HL-60 (cell line): ENCODE results near the gene STAC2.

Experiments
- DNase-seq, 2 experiments: peaks; one replicate each; pipeline ENCODE4 v3.0.0-alpha.2; 2010 to 2020; ENCODE audit warnings: low read depth in 1 of 2, low spot score in 1 of 2
- H3K27ac ChIP-seq: fragments of 250-450 bp; sonication (Bioruptor Pico); replicated peaks from 2 replicates; pipeline ENCODE4 v1.5.1; 2020; ENCODE audit warnings: mild to moderate bottlenecking, moderate library complexity
- H3K27me3 ChIP-seq: fragments of 250-450 bp; sonication (Bioruptor Pico); 2 replicates; pipeline ENCODE4 v1.5.1; 2021; ENCODE audit warnings: mild to moderate bottlenecking, moderate library complexity; ENCODE audit not compliant: insufficient read depth, poor library complexity, severe bottlenecking
- H3K4me3 ChIP-seq: replicated peaks from 2 replicates; pipeline ENCODE4 v1.5.1; 2011; ENCODE audit warnings: mild to moderate bottlenecking, control low read depth, low read length; ENCODE audit not compliant: insufficient read depth
- GABPA ChIP-seq: IDR thresholded peaks from 2 replicates; pipeline ENCODE4 v1.6.1; 2012; ENCODE audit warnings: low read depth
- POLR2AphosphoS5 ChIP-seq: IDR thresholded peaks from 2 replicates; pipeline ENCODE4 v1.6.1; 2012; ENCODE audit warnings: low read depth
- SPI1 ChIP-seq: IDR thresholded peaks from 2 replicates; pipeline ENCODE4 v1.6.1; 2012; ENCODE audit warnings: low read depth, mild to moderate bottlenecking, borderline replicate concordance
- TF ChIP-seq, protein P1 (sequence below): IDR thresholded peaks from one replicate; pipeline ENCODE4 v1.5.1; 2011; ENCODE audit warnings: low read length, control low read depth, inconsistent platforms; ENCODE audit not compliant: insufficient read depth
- TF ChIP-seq, protein P2 (sequence below): IDR thresholded peaks from 2 replicates; pipeline ENCODE4 v1.6.1; 2012; ENCODE audit warnings: low read depth; ENCODE audit not compliant: insufficient replicate concordance

The STAC2 gene

DNA sequence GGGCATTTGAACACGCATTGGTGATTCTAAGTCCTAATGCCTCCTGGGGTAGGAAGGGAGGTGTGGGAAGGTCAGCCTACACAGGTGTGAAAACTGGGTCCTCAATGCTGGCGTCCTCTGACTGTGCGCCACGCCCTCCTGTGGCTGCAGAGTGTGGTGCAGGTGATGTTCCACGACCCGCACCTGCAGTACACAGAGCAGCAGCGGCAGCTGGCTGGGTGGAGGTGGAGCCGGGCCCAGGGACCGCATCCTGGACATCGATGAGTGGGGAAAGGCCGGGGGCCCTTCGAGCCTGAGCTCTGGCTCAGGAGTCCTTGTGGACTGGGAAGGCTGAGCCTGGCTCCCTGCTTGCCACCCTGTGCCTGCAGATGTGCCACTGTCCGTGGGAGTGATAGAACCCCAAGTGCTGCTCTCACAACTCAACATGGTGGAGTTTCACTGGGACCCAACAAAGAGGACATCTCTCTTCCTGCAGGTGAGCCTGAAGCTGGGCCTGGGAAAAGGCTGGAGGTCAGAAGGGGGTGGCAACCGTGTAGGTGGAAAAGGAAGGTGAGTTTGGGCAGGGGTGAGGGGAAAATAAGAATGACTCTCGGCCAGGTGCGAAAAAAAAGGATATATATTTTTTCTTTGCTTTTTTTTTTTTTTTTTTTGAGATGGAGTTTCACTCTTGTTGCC is 14.0 kb upstream of the STAC2 start:
- TF ChIP-seq SPI1 (no peak), POLR2AphosphoS5 (no peak; the same call in 1 of the 2 replicates), GABPA (no peak)
- TF ChIP-seq, protein P1, sequence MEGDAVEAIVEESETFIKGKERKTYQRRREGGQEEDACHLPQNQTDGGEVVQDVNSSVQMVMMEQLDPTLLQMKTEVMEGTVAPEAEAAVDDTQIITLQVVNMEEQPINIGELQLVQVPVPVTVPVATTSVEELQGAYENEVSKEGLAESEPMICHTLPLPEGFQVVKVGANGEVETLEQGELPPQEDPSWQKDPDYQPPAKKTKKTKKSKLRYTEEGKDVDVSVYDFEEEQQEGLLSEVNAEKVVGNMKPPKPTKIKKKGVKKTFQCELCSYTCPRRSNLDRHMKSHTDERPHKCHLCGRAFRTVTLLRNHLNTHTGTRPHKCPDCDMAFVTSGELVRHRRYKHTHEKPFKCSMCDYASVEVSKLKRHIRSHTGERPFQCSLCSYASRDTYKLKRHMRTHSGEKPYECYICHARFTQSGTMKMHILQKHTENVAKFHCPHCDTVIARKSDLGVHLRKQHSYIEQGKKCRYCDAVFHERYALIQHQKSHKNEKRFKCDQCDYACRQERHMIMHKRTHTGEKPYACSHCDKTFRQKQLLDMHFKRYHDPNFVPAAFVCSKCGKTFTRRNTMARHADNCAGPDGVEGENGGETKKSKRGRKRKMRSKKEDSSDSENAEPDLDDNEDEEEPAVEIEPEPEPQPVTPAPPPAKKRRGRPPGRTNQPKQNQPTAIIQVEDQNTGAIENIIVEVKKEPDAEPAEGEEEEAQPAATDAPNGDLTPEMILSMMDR, result peak; percentile 2
- TF ChIP-seq, protein P2, sequence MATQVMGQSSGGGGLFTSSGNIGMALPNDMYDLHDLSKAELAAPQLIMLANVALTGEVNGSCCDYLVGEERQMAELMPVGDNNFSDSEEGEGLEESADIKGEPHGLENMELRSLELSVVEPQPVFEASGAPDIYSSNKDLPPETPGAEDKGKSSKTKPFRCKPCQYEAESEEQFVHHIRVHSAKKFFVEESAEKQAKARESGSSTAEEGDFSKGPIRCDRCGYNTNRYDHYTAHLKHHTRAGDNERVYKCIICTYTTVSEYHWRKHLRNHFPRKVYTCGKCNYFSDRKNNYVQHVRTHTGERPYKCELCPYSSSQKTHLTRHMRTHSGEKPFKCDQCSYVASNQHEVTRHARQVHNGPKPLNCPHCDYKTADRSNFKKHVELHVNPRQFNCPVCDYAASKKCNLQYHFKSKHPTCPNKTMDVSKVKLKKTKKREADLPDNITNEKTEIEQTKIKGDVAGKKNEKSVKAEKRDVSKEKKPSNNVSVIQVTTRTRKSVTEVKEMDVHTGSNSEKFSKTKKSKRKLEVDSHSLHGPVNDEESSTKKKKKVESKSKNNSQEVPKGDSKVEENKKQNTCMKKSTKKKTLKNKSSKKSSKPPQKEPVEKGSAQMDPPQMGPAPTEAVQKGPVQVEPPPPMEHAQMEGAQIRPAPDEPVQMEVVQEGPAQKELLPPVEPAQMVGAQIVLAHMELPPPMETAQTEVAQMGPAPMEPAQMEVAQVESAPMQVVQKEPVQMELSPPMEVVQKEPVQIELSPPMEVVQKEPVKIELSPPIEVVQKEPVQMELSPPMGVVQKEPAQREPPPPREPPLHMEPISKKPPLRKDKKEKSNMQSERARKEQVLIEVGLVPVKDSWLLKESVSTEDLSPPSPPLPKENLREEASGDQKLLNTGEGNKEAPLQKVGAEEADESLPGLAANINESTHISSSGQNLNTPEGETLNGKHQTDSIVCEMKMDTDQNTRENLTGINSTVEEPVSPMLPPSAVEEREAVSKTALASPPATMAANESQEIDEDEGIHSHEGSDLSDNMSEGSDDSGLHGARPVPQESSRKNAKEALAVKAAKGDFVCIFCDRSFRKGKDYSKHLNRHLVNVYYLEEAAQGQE, result no peak
- no peaks in the 10 kb centered on the region for H3K27me3 ChIP-seq
- H3K27ac ChIP-seq, result no peak overlapping the region
- H3K4me3 ChIP-seq, result no peak overlapping the region
- DNase-seq, result peak in 1 of 2 experiments; percentile 46

DNA sequence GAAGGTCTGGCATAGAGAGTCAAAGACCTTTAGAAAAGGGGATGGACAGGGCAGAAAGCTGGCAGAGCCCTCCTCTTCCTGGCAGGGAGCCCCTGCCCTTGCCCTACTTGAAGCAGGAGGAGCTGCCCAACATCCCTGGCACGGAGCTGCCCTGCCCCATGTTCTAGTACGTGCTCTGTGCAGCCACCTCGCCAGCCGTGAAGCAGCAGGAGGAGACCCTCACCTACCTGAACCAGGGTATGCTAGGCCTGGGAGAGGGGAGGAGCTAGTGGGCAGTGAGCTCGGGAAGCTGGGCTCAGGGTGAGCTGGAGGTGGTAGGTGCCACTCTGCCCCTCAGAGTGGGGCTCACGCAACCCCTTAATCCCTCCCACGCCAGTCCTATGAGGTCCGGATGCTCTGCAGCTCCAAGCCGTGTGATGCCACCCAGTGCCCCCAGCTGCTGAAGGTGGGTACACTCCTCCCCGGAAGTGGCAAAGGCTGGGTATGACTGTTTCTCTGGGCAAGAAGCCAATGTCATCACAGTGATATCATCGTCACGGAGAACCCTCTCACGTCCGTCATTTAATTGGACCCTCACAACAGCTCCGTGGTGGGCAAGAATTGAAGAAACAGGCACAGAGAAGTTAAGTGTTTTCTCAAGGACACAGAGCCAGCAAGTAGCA is 12.7 kb upstream of the STAC2 start:
- Histone ChIP-seq H3K27ac (no peak overlapping the region), H3K4me3 (no peak overlapping the region), H3K27me3 (no peaks in the 10 kb centered on the region)
- peak in 1 of 2 experiments; percentile 42 for DNase-seq
- TF ChIP-seq, protein P2, result no peak
- TF ChIP-seq, protein P1, result no peak
- TF ChIP-seq SPI1, result no peak
- no peak for TF ChIP-seq GABPA
- no peak for TF ChIP-seq POLR2AphosphoS5

DNA sequence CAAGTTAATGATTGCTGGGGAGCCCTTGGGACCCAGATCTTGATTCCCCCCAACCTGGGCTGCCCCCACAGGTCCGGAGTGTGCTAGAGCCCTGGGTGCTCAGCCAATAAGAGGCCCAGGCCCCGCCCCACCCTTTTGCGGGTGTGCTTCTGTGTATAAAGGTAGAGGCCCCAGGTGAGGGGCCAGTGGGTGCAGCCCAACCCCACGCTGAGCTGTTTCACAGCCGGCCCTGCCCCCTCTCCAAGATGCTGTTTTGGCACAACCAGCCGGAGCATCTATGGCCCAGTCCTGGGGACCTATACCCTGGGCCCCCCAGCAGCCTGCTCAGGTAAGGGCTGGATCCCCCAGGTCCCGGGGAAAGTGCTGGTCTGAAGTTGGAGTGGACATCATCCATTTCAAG is 11.8 kb upstream of the STAC2 start:
- no peak for DNase-seq
- Histone ChIP-seq H3K27me3 (no peaks in the 10 kb centered on the region), H3K27ac (no peak overlapping the region), H3K4me3 (no peak overlapping the region)
- TF ChIP-seq POLR2AphosphoS5 (no peak), SPI1 (no peak), GABPA (no peak)
- TF ChIP-seq, protein P2, result no peak
- TF ChIP-seq, protein P1, result no peak
